RPMI8226 (cell line): Measurements from ENCODE around the gene GRK4.
"Not testable (repeated sequence)": the region's sequence is repeated elsewhere in the genome, so short reads cannot be mapped to it uniquely, and the experiment has no call there.

Experiments
- DNase-seq: peaks from one replicate; pipeline ENCODE4 v3.0.0-alpha.2; 2015

The GRK4 gene

GRCh38 chr4:3043282-3044020, 80.1 kb downstream of the GRK4 start:
- no peak for DNase-seq

GRCh38 chr4:3044870-3045819, 81.8 kb downstream of the GRK4 start:
- peak; percentile 44 for DNase-seq

- DNase-seq = peak; percentile 78
These were observed 82.8 kb downstream of the GRK4 start for GRCh38 chr4:3046162-3046561.

- DNase-seq = no peak
These were observed 83.3 kb downstream of the GRK4 start for GRCh38 chr4:3046623-3047022.

GRCh38 chr4:3047464-3048286, 84.3 kb downstream of the GRK4 start:
- DNase-seq = peak; percentile 86

GRCh38 chr4:3051141-3051897, 87.9 kb downstream of the GRK4 start:
- not testable (repeated sequence) for DNase-seq

- no peak for DNase-seq
These were observed 90.9 kb downstream of the GRK4 start for GRCh38 chr4:3054169-3054759.

- no peak for DNase-seq
These were observed 96.6 kb downstream of the GRK4 start for GRCh38 chr4:3059943-3060342.

- DNase-seq = no peak
These were observed 97.6 kb downstream of the GRK4 start for GRCh38 chr4:3060946-3061345.

- no peak for DNase-seq
These were observed 99.1 kb downstream of the GRK4 start for GRCh38 chr4:3062471-3062870.

GRCh38 chr4:3065551-3065950, 102.2 kb downstream of the GRK4 start:
- no peak for DNase-seq

GRCh38 chr4:3066836-3067400, 103.5 kb downstream of the GRK4 start:
- DNase-seq = no peak

- DNase-seq = no peak
These were observed 104.2 kb downstream of the GRK4 start for GRCh38 chr4:3067473-3068001.

GRCh38 chr4:3069661-3070199, 106.4 kb downstream of the GRK4 start:
- no peak for DNase-seq

- no peak for DNase-seq
These were observed 107.5 kb downstream of the GRK4 start for GRCh38 chr4:3070709-3071500.

- DNase-seq = no peak
These were observed 108.4 kb downstream of the GRK4 start for GRCh38 chr4:3071811-3072210.

GRCh38 chr4:3073158-3074077, 110.0 kb downstream of the GRK4 start:
- DNase-seq = no peak

GRCh38 chr4:3074078-3074845, 110.9 kb downstream of the GRK4 start, which contains the start of the genes HTT and HTT-AS:
HTT (plus strand) TSS chr4:3074681; CDS start chr4:3074826, 145 bp downstream.
HTT-AS (minus strand) TSS chr4:3074538.
- DNase-seq = peak; percentile 92
